ENCODE measurements around the gene RPL41. TPM values are rescaled to one million over a fixed set of nuclear protein-coding genes. Genes with fewer than 3 reads are reported as not detected.

Gene RPL41
- total RNA-seq, 1 donor from 2014 or later = 2,458 TPM

DNA sequence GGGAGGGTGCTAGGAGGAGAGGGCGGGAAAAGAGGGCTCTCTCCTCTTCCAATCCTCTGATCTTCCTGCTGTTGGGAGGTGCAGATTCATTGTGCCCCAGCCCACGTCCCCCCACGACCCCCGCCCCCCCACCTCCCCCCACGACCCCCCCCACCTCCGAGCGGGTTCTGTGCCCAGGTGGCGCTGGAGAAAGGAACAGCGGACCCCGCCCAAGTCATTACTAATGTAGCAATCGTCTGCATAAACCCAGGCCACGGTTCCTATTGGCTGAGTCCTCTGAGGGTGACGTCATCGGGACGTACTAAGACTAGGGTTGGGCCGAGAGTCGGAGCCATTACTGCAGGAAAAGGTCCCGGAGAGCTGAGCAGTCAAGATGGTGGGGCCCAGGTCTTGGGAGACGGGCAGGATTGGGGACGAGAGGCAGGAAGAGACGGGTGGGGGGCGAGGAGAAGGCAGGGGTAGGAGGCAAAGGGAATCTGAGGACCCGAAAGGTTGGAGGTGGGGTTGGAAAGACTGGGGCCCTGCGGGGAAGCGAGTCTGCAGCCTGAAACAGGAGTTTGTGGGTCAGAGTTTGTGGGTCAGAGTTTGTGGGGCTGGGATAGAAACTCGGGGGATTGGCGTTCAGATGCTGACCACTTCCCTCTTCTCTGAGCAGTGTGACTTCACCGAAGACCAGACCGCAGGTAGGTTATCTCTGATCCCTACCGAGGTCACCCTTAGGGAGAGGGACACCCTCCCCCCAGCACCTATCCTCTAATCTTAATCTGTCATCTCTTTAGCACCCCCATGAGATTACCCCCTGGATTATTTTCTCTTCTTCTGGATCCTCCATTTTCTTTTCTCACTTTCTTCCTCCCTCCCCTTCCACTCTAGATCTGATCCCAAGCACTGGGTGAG is 41.8 kb downstream of the RPL41 start, which contains the start of gene MYL6:
Gene MYL6, plus strand, starts transcription at position 331 of the 897 bp plus-strand sequence. Its CDS starts 43 bp downstream, at position 374.
- Histone ChIP-seq H3K9me3 (no peaks in the 10 kb centered on the region), H3K36me3 (peaks cover 3 to 34% of the 10 kb centered on the region in 2 donors), H3K4me1 (peaks cover 40% of the 10 kb centered on the region), H3K27me3 (no peaks in the 10 kb centered on the region), H3K4me3 (peak within 1 kb of the TSS; percentile 93 to 97), H3K27ac (peak within 1 kb of the TSS; percentile 99)
- intact Hi-C loops (cut with DNase I) = no loop called here
- peak; percentile 98 to 99 for DNase-seq (ENCODE audit: extremely low spot score in 2 of 2)
- TF ChIP-seq POLR2AphosphoS5 (IDR thresholded peaks at IDR 0.05; ENCODE audit: insufficient read depth in 1 of 2, low read depth in 1 of 2) = peak; percentile 93 to 98
- peak; percentile 80 to 100 for TF ChIP-seq POLR2A (IDR thresholded peaks at IDR 0.05)
- TF ChIP-seq, protein P1, sequence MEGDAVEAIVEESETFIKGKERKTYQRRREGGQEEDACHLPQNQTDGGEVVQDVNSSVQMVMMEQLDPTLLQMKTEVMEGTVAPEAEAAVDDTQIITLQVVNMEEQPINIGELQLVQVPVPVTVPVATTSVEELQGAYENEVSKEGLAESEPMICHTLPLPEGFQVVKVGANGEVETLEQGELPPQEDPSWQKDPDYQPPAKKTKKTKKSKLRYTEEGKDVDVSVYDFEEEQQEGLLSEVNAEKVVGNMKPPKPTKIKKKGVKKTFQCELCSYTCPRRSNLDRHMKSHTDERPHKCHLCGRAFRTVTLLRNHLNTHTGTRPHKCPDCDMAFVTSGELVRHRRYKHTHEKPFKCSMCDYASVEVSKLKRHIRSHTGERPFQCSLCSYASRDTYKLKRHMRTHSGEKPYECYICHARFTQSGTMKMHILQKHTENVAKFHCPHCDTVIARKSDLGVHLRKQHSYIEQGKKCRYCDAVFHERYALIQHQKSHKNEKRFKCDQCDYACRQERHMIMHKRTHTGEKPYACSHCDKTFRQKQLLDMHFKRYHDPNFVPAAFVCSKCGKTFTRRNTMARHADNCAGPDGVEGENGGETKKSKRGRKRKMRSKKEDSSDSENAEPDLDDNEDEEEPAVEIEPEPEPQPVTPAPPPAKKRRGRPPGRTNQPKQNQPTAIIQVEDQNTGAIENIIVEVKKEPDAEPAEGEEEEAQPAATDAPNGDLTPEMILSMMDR (IDR thresholded peaks at IDR 0.05) = no peak

DNA sequence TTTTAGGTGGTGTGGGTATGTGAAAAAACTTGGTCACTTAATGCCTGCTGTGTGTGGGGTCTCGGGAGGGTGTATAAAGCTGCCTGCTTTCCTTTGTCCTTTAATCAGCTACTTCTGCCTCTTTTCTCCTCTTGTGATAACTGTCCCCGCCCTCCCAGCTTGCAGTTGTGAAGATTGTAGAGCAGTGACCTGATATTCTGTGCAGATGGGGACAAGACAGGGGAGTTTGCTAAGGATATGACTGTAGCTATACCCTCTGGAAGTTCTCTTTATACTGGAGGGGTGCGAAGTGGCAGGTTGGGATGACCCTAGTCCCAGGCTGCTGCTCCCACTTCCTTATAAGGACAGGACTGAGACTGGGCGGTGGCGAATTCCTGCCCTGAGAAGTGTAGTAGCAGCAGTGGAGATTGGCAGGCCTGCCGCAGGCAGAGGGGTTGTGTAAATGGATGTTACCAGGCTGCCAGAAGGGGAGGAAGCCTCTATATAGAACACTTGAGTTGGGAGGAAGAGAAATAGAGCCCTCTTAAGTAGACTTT is 42.6 kb downstream of the RPL41 start:
- Histone ChIP-seq H3K36me3 (peaks cover 3 to 41% of the 10 kb centered on the region in 2 donors), H3K4me1 (peaks cover 35% of the 10 kb centered on the region), H3K4me3 (peak overlapping the region; percentile 93 to 97), H3K9me3 (no peaks in the 10 kb centered on the region), H3K27me3 (no peaks in the 10 kb centered on the region), H3K27ac (peak overlapping the region; percentile 99)
- TF ChIP-seq, protein P1 (IDR thresholded peaks at IDR 0.05) = no peak
- TF ChIP-seq POLR2A (IDR thresholded peaks at IDR 0.05) (no peak), POLR2AphosphoS5 (IDR thresholded peaks at IDR 0.05; ENCODE audit: insufficient read depth in 1 of 2, low read depth in 1 of 2) (peak; percentile 31 to 87)
- intact Hi-C loops (cut with DNase I) = no loop called here
- no peak for DNase-seq (ENCODE audit: extremely low spot score in 2 of 2)

DNA sequence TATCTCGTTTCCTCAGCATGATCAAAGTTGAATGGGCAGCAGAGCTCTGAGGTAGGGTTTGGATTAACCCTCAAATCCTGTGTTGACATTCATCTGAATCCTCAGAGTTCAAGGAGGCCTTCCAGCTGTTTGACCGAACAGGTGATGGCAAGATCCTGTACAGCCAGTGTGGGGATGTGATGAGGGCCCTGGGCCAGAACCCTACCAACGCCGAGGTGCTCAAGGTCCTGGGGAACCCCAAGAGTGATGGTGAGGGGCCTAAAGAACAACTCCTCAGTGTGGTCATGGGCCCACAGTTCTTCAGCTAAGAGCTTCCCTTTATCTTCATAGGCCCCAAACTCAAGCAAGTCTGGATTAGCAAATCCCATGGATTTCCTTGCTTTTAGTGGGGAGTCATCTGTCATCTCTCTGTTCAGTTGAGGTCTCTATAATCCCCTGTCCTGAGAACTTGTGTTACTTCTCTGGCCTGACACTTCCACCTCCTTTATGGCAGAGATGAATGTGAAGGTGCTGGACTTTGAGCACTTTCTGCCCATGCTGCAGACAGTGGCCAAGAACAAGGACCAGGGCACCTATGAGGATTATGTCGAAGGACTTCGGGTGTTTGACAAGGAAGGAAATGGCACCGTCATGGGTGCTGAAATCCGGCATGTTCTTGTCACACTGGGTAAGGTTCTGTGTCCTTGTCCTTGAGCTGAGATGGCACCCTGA is 43.2 kb downstream of the RPL41 start:
- H3K9me3 ChIP-seq = no peaks in the 10 kb centered on the region
- DNase-seq (ENCODE audit: extremely low spot score in 2 of 2) = no peak
- H3K27me3 ChIP-seq = no peaks in the 10 kb centered on the region
- H3K36me3 ChIP-seq = peaks cover 3 to 47% of the 10 kb centered on the region in 2 donors
- H3K27ac ChIP-seq = peak overlapping the region; percentile 99
- peaks cover 35% of the 10 kb centered on the region for H3K4me1 ChIP-seq
- peak overlapping the region; percentile 93 to 97 for H3K4me3 ChIP-seq
- TF ChIP-seq, protein P1 (IDR thresholded peaks at IDR 0.05) = no peak
- TF ChIP-seq POLR2AphosphoS5 (IDR thresholded peaks at IDR 0.05; ENCODE audit: insufficient read depth in 1 of 2, low read depth in 1 of 2) (peak in 1 of 2 donors; percentile 8), POLR2A (IDR thresholded peaks at IDR 0.05) (no peak)
- intact Hi-C loops (cut with DNase I) = loop anchor here (5.0 kb wide), 1 partner anchor 37 kb away; no protein-coding TSS in a partner anchor

DNA sequence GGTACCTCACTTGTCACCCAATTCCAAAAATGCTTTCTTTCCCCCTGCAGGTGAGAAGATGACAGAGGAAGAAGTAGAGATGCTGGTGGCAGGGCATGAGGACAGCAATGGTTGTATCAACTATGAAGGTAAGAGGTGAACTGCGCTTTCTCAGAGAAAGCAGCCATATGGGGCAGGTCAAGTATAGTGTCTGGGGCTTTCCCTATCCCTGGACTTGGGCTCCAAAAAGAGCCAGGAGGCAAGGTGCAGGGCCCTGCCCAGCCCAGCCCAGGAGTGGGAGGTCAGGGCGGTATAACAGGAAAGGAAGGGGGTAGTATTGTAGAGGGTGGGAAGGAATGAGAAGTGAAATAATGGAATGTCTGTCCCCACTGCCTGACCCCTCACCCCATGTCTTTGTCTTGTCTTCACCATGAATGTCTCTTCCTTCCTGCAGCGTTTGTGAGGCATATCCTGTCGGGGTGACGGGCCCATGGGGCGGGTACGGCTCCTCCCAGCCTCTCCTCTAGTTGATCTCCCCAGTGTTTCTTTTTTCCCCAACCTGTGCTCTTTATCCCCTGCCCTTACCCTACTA is 43.8 kb downstream of the RPL41 start:
- no peak for DNase-seq (ENCODE audit: extremely low spot score in 2 of 2)
- TF ChIP-seq POLR2AphosphoS5 (IDR thresholded peaks at IDR 0.05; ENCODE audit: insufficient read depth in 1 of 2, low read depth in 1 of 2) (peak in 1 of 2 donors; percentile 29), POLR2A (IDR thresholded peaks at IDR 0.05) (no peak)
- peaks cover 35% of the 10 kb centered on the region for H3K4me1 ChIP-seq
- no peaks in the 10 kb centered on the region for H3K9me3 ChIP-seq
- H3K36me3 ChIP-seq = peaks cover 3 to 54% of the 10 kb centered on the region in 2 donors
- H3K4me3 ChIP-seq = peak overlapping the region; percentile 93 to 97
- intact Hi-C loops (cut with DNase I) = loop anchor here (5.0 kb wide), 1 partner anchor 38 kb away; no protein-coding TSS in a partner anchor
- H3K27me3 ChIP-seq = no peaks in the 10 kb centered on the region
- H3K27ac ChIP-seq = peak overlapping the region; percentile 99
